ENCODE measurements around the gene PRKAR1B. TPM values are rescaled to one million over a fixed set of nuclear protein-coding genes. Genes with fewer than 3 reads are reported as not detected.

PRKAR1B gene
- total RNA-seq, 1 donor from 2014 or later: 14.2 TPM

- Histone ChIP-seq H3K4me1 (peaks cover 53% of the 10 kb centered on the region), H3K27me3 (ENCODE audit: low read depth) (no peaks in the 10 kb centered on the region), H3K9me3 (replicated peaks) (peaks cover under 1% of the 10 kb centered on the region), H3K27ac (replicated peaks) (peak overlapping the region; percentile 82), H3K36me3 (peaks cover 8% of the 10 kb centered on the region), H3K4me3 (peak overlapping the region; percentile 87)
- DNase-seq: no peak
- TF ChIP-seq, protein P1, sequence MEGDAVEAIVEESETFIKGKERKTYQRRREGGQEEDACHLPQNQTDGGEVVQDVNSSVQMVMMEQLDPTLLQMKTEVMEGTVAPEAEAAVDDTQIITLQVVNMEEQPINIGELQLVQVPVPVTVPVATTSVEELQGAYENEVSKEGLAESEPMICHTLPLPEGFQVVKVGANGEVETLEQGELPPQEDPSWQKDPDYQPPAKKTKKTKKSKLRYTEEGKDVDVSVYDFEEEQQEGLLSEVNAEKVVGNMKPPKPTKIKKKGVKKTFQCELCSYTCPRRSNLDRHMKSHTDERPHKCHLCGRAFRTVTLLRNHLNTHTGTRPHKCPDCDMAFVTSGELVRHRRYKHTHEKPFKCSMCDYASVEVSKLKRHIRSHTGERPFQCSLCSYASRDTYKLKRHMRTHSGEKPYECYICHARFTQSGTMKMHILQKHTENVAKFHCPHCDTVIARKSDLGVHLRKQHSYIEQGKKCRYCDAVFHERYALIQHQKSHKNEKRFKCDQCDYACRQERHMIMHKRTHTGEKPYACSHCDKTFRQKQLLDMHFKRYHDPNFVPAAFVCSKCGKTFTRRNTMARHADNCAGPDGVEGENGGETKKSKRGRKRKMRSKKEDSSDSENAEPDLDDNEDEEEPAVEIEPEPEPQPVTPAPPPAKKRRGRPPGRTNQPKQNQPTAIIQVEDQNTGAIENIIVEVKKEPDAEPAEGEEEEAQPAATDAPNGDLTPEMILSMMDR (IDR thresholded peaks at IDR 0.05; ENCODE audit: borderline replicate concordance): no peak
- intact Hi-C loops (cut with micrococcal nuclease): no loop called here
These were observed 302 bp downstream of the PRKAR1B start for GRCh38 chr7:726854-727103.

GRCh38 chr7:726084-726853, 812 bp downstream of the PRKAR1B start, which contains the start of gene DNAAF5:
Gene DNAAF5, plus strand, starts transcription at chr7:726699. Its CDS starts 22 bp downstream, at chr7:726721.
- Histone ChIP-seq H3K4me1 (peaks cover 48% of the 10 kb centered on the region), H3K4me3 (peak within 1 kb of the TSS; percentile 87), H3K27me3 (ENCODE audit: low read depth) (no peaks in the 10 kb centered on the region), H3K36me3 (peaks cover 8% of the 10 kb centered on the region), H3K9me3 (replicated peaks) (peaks cover 5% of the 10 kb centered on the region), H3K27ac (replicated peaks) (peak within 1 kb of the TSS; percentile 82)
- peak; percentile 88 for DNase-seq
- TF ChIP-seq, protein P1 (IDR thresholded peaks at IDR 0.05; ENCODE audit: borderline replicate concordance): no peak
- intact Hi-C loops (cut with micrococcal nuclease): no loop called here

GRCh38 chr7:725223-726005, 1.7 kb downstream of the PRKAR1B start:
- H3K27ac ChIP-seq (replicated peaks): no peak overlapping the region
- H3K27me3 ChIP-seq (ENCODE audit: low read depth): no peaks in the 10 kb centered on the region
- intact Hi-C loops (cut with micrococcal nuclease): no loop called here
- H3K36me3 ChIP-seq: peaks cover 4% of the 10 kb centered on the region
- TF ChIP-seq, protein P1 (IDR thresholded peaks at IDR 0.05; ENCODE audit: borderline replicate concordance): no peak
- H3K4me1 ChIP-seq: peaks cover 41% of the 10 kb centered on the region
- peaks cover 12% of the 10 kb centered on the region for H3K9me3 ChIP-seq (replicated peaks)
- H3K4me3 ChIP-seq: peak overlapping the region; percentile 87
- DNase-seq: no peak

GRCh38 chr7:724298-724697, 2.8 kb downstream of the PRKAR1B start:
- no peak overlapping the region for H3K4me3 ChIP-seq
- H3K27ac ChIP-seq (replicated peaks): no peak overlapping the region
- TF ChIP-seq, protein P1 (IDR thresholded peaks at IDR 0.05; ENCODE audit: borderline replicate concordance): no peak
- no peak for DNase-seq
- no peaks in the 10 kb centered on the region for H3K27me3 ChIP-seq (ENCODE audit: low read depth)
- intact Hi-C loops (cut with micrococcal nuclease): no loop called here
- H3K9me3 ChIP-seq (replicated peaks): peaks cover 12% of the 10 kb centered on the region
- peaks cover 30% of the 10 kb centered on the region for H3K4me1 ChIP-seq
- no peaks in the 10 kb centered on the region for H3K36me3 ChIP-seq

DNA sequence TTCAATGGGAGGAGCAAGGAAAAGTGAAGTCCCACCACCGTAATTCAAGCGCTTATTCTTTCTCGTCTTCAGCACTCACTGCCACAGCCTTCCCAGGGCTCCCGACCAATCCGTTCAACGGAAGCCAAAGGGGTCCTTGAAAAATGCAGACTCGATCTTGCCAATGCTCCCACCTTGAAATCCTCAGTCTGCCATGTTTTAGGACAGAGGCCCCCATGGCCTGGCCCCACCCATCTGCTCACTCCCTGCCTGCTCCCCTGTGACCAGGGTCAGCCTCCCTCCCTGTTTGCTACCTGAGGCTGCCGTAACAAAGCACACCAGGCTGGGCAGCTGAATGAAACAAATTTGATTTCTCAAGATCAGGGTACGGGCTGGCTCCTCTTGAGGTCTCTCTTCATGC, 3.5 kb downstream of the PRKAR1B start:
- H3K27ac ChIP-seq (replicated peaks): no peak overlapping the region
- peaks cover 12% of the 10 kb centered on the region for H3K9me3 ChIP-seq (replicated peaks)
- DNase-seq: no peak
- intact Hi-C loops (cut with micrococcal nuclease): no loop called here
- H3K4me3 ChIP-seq: no peak overlapping the region
- no peaks in the 10 kb centered on the region for H3K36me3 ChIP-seq
- no peaks in the 10 kb centered on the region for H3K27me3 ChIP-seq (ENCODE audit: low read depth)
- peaks cover 22% of the 10 kb centered on the region for H3K4me1 ChIP-seq
- TF ChIP-seq, protein P1 (IDR thresholded peaks at IDR 0.05; ENCODE audit: borderline replicate concordance): no peak

Data from left ventricle myocardium inferior (tissue), 1 donor.